GM23248 (cell line): Measurements from ENCODE around the gene CMKLR1. TPM values are rescaled to one million over a fixed set of nuclear protein-coding genes. Genes with fewer than 3 reads are reported as not detected.

Source experiments
- DNase-seq: peaks from one replicate; pipeline ENCODE4 v3.0.0-alpha.2; 2015
- H2AFZ ChIP-seq: fragments of 200-600 bp; sonication (generic); 2 replicates; pipeline ENCODE4 v1.6.1; 2016; ENCODE audit warnings: antibody characterized with exemption
- H3F3A ChIP-seq: fragments of 200-600 bp; sonication (generic); 2 replicates; pipeline ENCODE4 v1.6.1; 2016; ENCODE audit warnings: mild to moderate bottlenecking, antibody characterized with exemption, mixed run types; ENCODE audit not compliant: insufficient read depth
- H3K27ac ChIP-seq: fragments of 200-600 bp; sonication (generic); 2 replicates; pipeline ENCODE4 v1.5.1; 2016; ENCODE audit warnings: mild to moderate bottlenecking
- H3K27me3 ChIP-seq: fragments of 200-600 bp; sonication (generic); replicated peaks from 2 replicates; pipeline ENCODE4 v1.6.1; 2016; ENCODE audit warnings: mild to moderate bottlenecking; ENCODE audit not compliant: insufficient read depth
- H3K36me3 ChIP-seq: fragments of 200-600 bp; sonication (generic); 2 replicates; pipeline ENCODE4 v1.6.1; 2016; ENCODE audit warnings: low read depth, mild to moderate bottlenecking
- H3K4me1 ChIP-seq: fragments of 200-600 bp; sonication (generic); 2 replicates; pipeline ENCODE4 v1.6.1; 2016; ENCODE audit warnings: mild to moderate bottlenecking; ENCODE audit not compliant: insufficient read depth
- H3K4me2 ChIP-seq: fragments of 200-600 bp; sonication (generic); one replicate; pipeline ENCODE4 v1.6.1; 2016; ENCODE audit warnings: mild to moderate bottlenecking; ENCODE audit not compliant: unreplicated experiment
- H3K4me3 ChIP-seq: fragments of 200-600 bp; sonication (generic); 2 replicates; pipeline ENCODE4 v1.5.1; 2016; ENCODE audit warnings: mild to moderate bottlenecking
- H3K79me2 ChIP-seq: fragments of 200-600 bp; sonication (generic); 2 replicates; pipeline ENCODE4 v1.6.1; 2016; ENCODE audit warnings: mild to moderate bottlenecking; ENCODE audit not compliant: insufficient read depth
- H3K9ac ChIP-seq: fragments of 200-600 bp; sonication (generic); 2 replicates; pipeline ENCODE4 v1.6.1; 2016; ENCODE audit warnings: mild to moderate bottlenecking
- H3K9me2 ChIP-seq: fragments of 200-600 bp; sonication (generic); 2 replicates; pipeline ENCODE4 v1.6.1; 2016; ENCODE audit warnings: mixed run types, mild to moderate bottlenecking, moderate library complexity; ENCODE audit not compliant: insufficient read depth
- H3K9me3 ChIP-seq: fragments of 200-600 bp; sonication (generic); one replicate; pipeline ENCODE4 v1.6.1; 2017; ENCODE audit warnings: low read depth
- H4K20me1 ChIP-seq: fragments of 200-600 bp; sonication (generic); 2 replicates; pipeline ENCODE4 v1.6.0; 2016; ENCODE audit not compliant: insufficient read depth
- EZH2 ChIP-seq: fragments of 200-600 bp; sonication (generic); IDR thresholded peaks from 2 replicates; pipeline ENCODE4 v1.6.1; 2018; ENCODE audit warnings: antibody characterized with exemption, mild to moderate bottlenecking; ENCODE audit not compliant: insufficient read depth, poor library complexity, severe bottlenecking
- EZH2phosphoT487 ChIP-seq: fragments of 200-600 bp; sonication (generic); IDR thresholded peaks from 2 replicates; pipeline ENCODE4 v1.6.1; 2018; ENCODE audit warnings: antibody characterized with exemption, moderate library complexity, mild to moderate bottlenecking, low read depth; ENCODE audit not compliant: insufficient read depth
- WGBS, 2 experiments: methylation state at CpG; one replicate each; pipeline ENCODE4 v1.1.6; 2015 to 2017; ENCODE audit warnings: low lambda C conversion rate in 2 of 2, low coverage in 1 of 2; ENCODE audit errors: missing lambda C conversion rate in 2 of 2; 5-methylcytosine and 5-hydroxymethylcytosine counted together
- in situ Hi-C: fragments of 300-500 bp; cut with MboI; formaldehyde crosslinking; loops from 2 replicates; pipeline ENCODE4 v1.15.0; 2020
- polyA plus RNA-seq: library from polyadenylated mRNA; unstranded; fragments of >200 nt; fragmentation: Nextera tagmentation; extraction: Ambion mirVana; gene quantifications from 2 replicates; pipeline ENCODE4 v1.2.1, GENCODE V29; 2016
- total RNA-seq: library from RNA; depleted of rRNA; stranded (reverse); fragments of >200 nt; shearing (Covaris generic); gene quantifications from 2 replicates; pipeline ENCODE4 v1.2.3, GENCODE V29; 2014; rRNA removed

The CMKLR1 gene, protein sequence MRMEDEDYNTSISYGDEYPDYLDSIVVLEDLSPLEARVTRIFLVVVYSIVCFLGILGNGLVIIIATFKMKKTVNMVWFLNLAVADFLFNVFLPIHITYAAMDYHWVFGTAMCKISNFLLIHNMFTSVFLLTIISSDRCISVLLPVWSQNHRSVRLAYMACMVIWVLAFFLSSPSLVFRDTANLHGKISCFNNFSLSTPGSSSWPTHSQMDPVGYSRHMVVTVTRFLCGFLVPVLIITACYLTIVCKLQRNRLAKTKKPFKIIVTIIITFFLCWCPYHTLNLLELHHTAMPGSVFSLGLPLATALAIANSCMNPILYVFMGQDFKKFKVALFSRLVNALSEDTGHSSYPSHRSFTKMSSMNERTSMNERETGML
- total RNA-seq (2.9 and 4.9 TPM in 2 replicates), polyA plus RNA-seq (1.9 and 2.2 TPM in 2 replicates)

DNA sequence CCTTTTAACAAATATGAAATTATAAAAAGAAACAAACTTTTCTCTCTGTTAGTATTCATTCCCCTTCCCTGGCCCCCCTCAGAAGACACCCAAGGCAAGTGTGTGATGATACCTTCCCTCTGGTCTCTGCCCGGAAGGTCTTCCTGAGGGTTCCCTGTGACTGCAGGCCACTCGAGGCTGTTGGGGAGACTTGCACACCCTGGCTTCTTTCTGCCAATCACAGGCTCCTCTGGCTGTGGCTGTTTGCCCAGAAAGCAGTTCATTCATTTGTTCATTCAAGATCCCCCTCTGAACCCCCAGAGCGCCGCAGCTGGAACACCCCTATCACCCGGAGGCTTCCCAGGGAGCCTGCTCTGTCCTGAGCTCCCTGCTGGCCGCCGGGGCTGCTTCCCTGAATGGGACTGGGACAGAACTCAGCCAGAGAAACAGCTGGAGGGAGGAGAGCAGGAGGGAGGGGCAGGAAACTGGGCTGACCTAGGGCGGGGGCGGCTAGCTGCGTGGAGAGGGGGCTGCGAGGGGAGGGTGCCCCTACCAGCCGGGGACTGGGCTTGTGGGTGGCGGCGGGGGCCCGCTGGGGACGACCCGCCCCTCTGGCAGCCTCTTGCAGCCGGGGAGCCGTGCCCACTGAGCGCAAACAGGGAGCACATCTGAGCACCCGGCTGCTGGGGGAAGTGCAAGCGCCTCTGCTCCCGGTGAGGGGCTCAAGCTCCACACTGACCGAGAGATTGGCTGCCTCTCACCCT lies at the start of gene CMKLR1:
TSS of gene CMKLR1 (minus strand) at position 397 of the 743 bp plus-strand sequence. CDS start 45,720 bp downstream, outside the sequence.
- Histone ChIP-seq H4K20me1 (no peaks in the 10 kb centered on the region), H3K9me3 (no peaks in the 10 kb centered on the region), H3K9me2 (no peaks in the 10 kb centered on the region), H3K4me3 (peak within 1 kb of the TSS; percentile 63), H3F3A (no peaks in the 10 kb centered on the region), H3K9ac (peak within 1 kb of the TSS; percentile 52), H3K79me2 (no peaks in the 10 kb centered on the region), H3K4me2 (peak within 1 kb of the TSS; percentile 65), H3K27me3 (no peaks in the 10 kb centered on the region), H3K27ac (no peak within 1 kb of the TSS), H2AFZ (peak within 1 kb of the TSS; percentile 82), H3K4me1 (peaks cover 14% of the 10 kb centered on the region; the same call in 1 of the 2 replicates), H3K36me3 (no peaks in the 10 kb centered on the region)
- WGBS, 2 experiments, result 4 to 7% methylated on average over 17 to 22 of the region's 24 CpGs
- TF ChIP-seq EZH2phosphoT487, result no peak
- no peak for TF ChIP-seq EZH2
- in situ Hi-C loops, result no loop called here
- peak; percentile 54 for DNase-seq

DNA sequence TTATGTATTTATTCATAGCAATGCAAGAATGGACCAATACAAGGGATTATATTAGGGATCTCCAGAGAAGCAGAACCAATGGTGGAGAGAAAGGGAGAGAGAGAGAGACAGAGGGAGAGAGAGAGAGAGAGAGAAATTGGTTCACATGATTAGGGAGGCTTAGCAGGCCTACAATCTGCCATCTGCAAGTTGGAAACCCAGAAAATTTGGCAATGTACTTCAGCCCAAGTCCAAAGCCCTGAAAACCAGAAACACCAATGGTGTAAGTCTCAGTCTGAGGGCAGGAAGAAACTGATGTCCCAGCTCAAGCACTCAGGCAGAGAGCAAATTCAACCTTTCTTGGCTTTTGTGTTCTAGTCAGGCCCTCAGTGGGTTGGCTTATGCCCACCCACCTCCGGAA lies 48.7 kb upstream of the CMKLR1 start:
- Histone ChIP-seq H4K20me1 (no peaks in the 10 kb centered on the region), H3K9ac (no peak overlapping the region), H3K9me3 (no peaks in the 10 kb centered on the region), H3K36me3 (no peaks in the 10 kb centered on the region), H3K4me2 (no peak overlapping the region), H2AFZ (no peak overlapping the region), H3F3A (no peaks in the 10 kb centered on the region), H3K4me3 (no peak overlapping the region), H3K4me1 (peaks cover 9% of the 10 kb centered on the region), H3K9me2 (no peaks in the 10 kb centered on the region), H3K27ac (no peak overlapping the region), H3K27me3 (no peaks in the 10 kb centered on the region; the same call in 1 of the 2 replicates), H3K79me2 (no peaks in the 10 kb centered on the region)
- no peak for DNase-seq
- in situ Hi-C loops, result no loop called here
- 0 to 13% methylated on average over 1 of the region's 1 CpG for WGBS, 2 experiments
- TF ChIP-seq EZH2phosphoT487 (no peak), EZH2 (no peak)

DNA sequence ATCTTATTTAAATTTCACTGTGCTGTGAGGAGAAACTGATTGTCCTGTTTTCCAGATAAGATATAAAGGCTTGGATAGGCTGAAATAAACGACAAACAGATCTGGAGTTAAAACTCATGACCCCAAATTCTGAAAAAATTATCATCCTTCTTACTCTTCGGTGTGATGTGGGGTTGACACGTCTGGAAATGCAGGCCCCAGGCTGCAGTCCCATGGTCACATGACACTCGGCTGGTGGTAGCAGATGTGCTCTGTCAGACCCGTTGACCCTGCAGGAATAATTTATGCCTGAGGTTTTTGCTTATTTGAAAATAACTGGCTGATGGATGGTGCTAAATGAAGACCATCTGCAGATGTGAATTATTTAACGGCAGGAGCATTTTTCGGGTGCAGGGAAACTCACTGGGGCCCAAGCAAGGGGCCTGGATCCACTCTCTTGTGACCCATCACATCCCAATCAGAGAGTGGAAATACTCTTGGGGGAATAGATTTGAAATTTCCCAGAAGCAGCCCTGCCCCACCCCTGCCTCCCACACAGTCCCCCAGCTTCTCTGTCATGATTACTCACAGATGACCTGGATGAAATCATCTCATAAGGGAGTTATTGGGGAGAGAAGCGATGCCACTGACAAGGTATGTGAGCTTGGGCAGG lies 47.7 kb upstream of the CMKLR1 start:
- Histone ChIP-seq H3K4me2 (no peak overlapping the region), H2AFZ (no peak overlapping the region), H3K4me3 (no peak overlapping the region), H3K79me2 (no peaks in the 10 kb centered on the region), H3K36me3 (no peaks in the 10 kb centered on the region), H3K27ac (no peak overlapping the region), H3K4me1 (peaks cover 9% of the 10 kb centered on the region), H4K20me1 (no peaks in the 10 kb centered on the region), H3K9me2 (no peaks in the 10 kb centered on the region), H3K27me3 (no peaks in the 10 kb centered on the region; the same call in 1 of the 2 replicates), H3F3A (no peaks in the 10 kb centered on the region), H3K9me3 (no peaks in the 10 kb centered on the region), H3K9ac (no peak overlapping the region)
- DNase-seq, result peak; percentile 54
- 4% methylated on average over 8 of the region's 8 CpGs for WGBS, 2 experiments
- TF ChIP-seq EZH2, result no peak
- TF ChIP-seq EZH2phosphoT487, result no peak
- in situ Hi-C loops, result no loop called here

DNA sequence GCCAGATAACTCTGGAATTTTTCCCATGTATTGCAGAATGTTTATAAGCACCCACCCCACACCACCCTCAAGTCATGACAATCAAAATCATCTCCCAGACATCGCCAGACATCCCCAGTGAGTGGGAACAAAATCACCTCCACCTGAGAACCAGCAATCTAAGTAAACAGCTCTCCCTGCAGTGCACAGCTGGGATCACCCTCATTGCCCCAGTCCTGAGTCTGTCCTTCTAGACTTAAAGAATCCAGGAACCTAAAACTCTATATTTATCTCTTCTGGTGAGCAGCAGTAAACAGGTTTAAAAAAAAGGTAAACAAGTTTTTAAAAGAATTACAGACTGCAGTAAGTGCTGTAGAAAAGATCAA lies 43.3 kb upstream of the CMKLR1 start:
- H3K4me3 ChIP-seq, result no peak overlapping the region
- H3K36me3 ChIP-seq, result no peaks in the 10 kb centered on the region
- H2AFZ ChIP-seq, result no peak overlapping the region
- TF ChIP-seq EZH2 (no peak), EZH2phosphoT487 (no peak)
- H3F3A ChIP-seq, result no peaks in the 10 kb centered on the region
- peaks cover 9% of the 10 kb centered on the region for H3K4me1 ChIP-seq
- no peaks in the 10 kb centered on the region for H3K79me2 ChIP-seq
- no peak overlapping the region for H3K9ac ChIP-seq
- no peak overlapping the region for H3K4me2 ChIP-seq
- in situ Hi-C loops, result no loop called here
- H3K27ac ChIP-seq, result no peak overlapping the region
- no peak for DNase-seq
- no peaks in the 10 kb centered on the region for H3K27me3 ChIP-seq
- 50 to 62% methylated on average over 1 of the region's 1 CpG for WGBS, 2 experiments
- no peaks in the 10 kb centered on the region for H3K9me2 ChIP-seq
- H4K20me1 ChIP-seq, result no peaks in the 10 kb centered on the region
- H3K9me3 ChIP-seq, result no peaks in the 10 kb centered on the region
